ENCODE measurements around the gene SCN2A. TPM values are rescaled to one million over a fixed set of nuclear protein-coding genes. Genes with fewer than 3 reads are reported as not detected.

SCN2A gene
- total and polyA plus RNA-seq, 9 of the 15 experiments (the other 6 are each of a cell fraction or from before 2014, with no cell fraction given): 0.08 to 0.69 (median 0.31) TPM; not detected in 1

- Histone ChIP-seq H3K4me3 (no peak overlapping the region), H3K9me3 (replicated peaks; ENCODE audit: control insufficient read depth, insufficient read depth, low read depth, low read length) (no peaks in the 10 kb centered on the region; the same call in 1 of the 2 replicates), H3K9ac (ENCODE audit: insufficient read depth in 1 of 2, low read depth in 2 of 2, low read length in 2 of 2) (no peak overlapping the region), H3K4me2 (ENCODE audit: insufficient read depth, low read length) (no peak overlapping the region), H3K4me1 (replicated peaks in 1 of 2; ENCODE audit: control insufficient read depth in 2 of 2, insufficient read depth in 2 of 2, low read length in 2 of 2) (no peaks in the 10 kb centered on the region), H3K27ac (ENCODE audit: extremely low read depth, low read depth, low read length) (no peak overlapping the region), H3K27me3 (ENCODE audit: control insufficient read depth in 2 of 2, insufficient read depth in 2 of 2, low read length in 2 of 2) (no peaks in the 10 kb centered on the region), H3K36me3 (ENCODE audit: control insufficient read depth, insufficient read depth, low read length) (no peaks in the 10 kb centered on the region), H2AFZ (ENCODE audit: low read depth, low read length) (no peak overlapping the region), H4K20me1 (replicated peaks; ENCODE audit: control insufficient read depth, insufficient read depth, low read length) (no peaks in the 10 kb centered on the region), H3K9me1 (ENCODE audit: control insufficient read depth, insufficient read depth, low read length) (no peaks in the 10 kb centered on the region), H3K79me2 (ENCODE audit: control insufficient read depth, insufficient read depth, low read length) (no peaks in the 10 kb centered on the region)
- CTCF ChIA-PET (ENCODE audit: low intra/inter-chr PET ratio): no interaction called here
- POLR2A ChIA-PET: no interaction called here
- ATAC-seq (no peak), DNase-seq (ENCODE audit: extremely low read depth in 1 of 4, low spot score in 3 of 4) (no peak), FAIRE-seq (no peak)
- BruUV-seq (replicated peaks): no TSS peak
- in situ Hi-C loops (cut with MboI): no loop called here
- intact Hi-C loops (cut with micrococcal nuclease): loop anchor here (10.0 kb wide), 1 partner anchor 365 kb away; no protein-coding TSS in a partner anchor
- TF ChIP-seq CHD7 (IDR thresholded peaks at IDR 0.05; ENCODE audit: low read depth, low read length): no peak
- no peak for TF ChIP-seq CLOCK (CRISPR knock-in tag; IDR thresholded peaks at IDR 0.05; ENCODE audit: borderline replicate concordance)
- TF ChIP-seq ZNF277 (CRISPR knock-in tag; IDR thresholded peaks at IDR 0.05; ENCODE audit: borderline replicate concordance): no peak
- no peak for TF ChIP-seq ERF (CRISPR knock-in tag; IDR thresholded peaks at IDR 0.05)
- no peak for TF ChIP-seq PHB (CRISPR knock-in tag; IDR thresholded peaks at IDR 0.05)
- no peak for TF ChIP-seq CHD4 (IDR thresholded peaks at IDR 0.05; ENCODE audit: insufficient read depth, insufficient replicate concordance, low read depth, low read length, poor library complexity, severe bottlenecking)
- TF ChIP-seq PCBP2 (IDR thresholded peaks at IDR 0.05; ENCODE audit: low read depth, low read length, poor library complexity, severe bottlenecking): no peak
Measured at GRCh38 chr2:165410276-165410675, 171.1 kb downstream of the SCN2A start.
